ENCODE measurements around the gene GRIK5. TPM values are rescaled to one million over a fixed set of nuclear protein-coding genes. Genes with fewer than 3 reads are reported as not detected.
A peak's percentile ranks its signal among the peaks of the same experiment; 100 is the strongest.

GRIK5 gene
- total RNA-seq, 1 experiment from 2014 or later, result 43.1 TPM

- H3K79me1 ChIP-seq (ENCODE audit: insufficient read depth, low read depth, low read length, poor library complexity, severe bottlenecking), result no peaks in the 10 kb centered on the region
- no peak for DNase-seq
- no peak overlapping the region for H2BK5ac ChIP-seq (ENCODE audit: insufficient read length, low read length)
- no peaks in the 10 kb centered on the region for H3K23me2 ChIP-seq (ENCODE audit: insufficient read length, low read depth, low read length, poor library complexity, severe bottlenecking)
- no peak overlapping the region for H3K4ac ChIP-seq (ENCODE audit: low read depth, low read length)
- no peak overlapping the region for H3K56ac ChIP-seq (ENCODE audit: insufficient read length, low read depth, low read length)
- no peak overlapping the region for H3K23ac ChIP-seq (ENCODE audit: insufficient read length, low read depth, low read length)
- H3K79me2 ChIP-seq (ENCODE audit: insufficient read depth, low read length), result no peaks in the 10 kb centered on the region
- peaks cover 6% of the 10 kb centered on the region; the same call in 1 of the 2 replicates for H3K4me1 ChIP-seq (ENCODE audit: insufficient read depth, low read length)
- no peak overlapping the region for H2AK5ac ChIP-seq (ENCODE audit: insufficient read length, low read length)
- H3K9ac ChIP-seq (ENCODE audit: extremely low read depth, insufficient read length, low read length), result no peak overlapping the region
- H2BK15ac ChIP-seq (ENCODE audit: low read depth, low read length), result no peak overlapping the region
- no peaks in the 10 kb centered on the region for H3K9me3 Mint-ChIP-seq
- H3K27ac Mint-ChIP-seq, result peak overlapping the region in 1 of 3 experiments; percentile 79; a peak in 5 of 7 replicates
- no peak for TF ChIP-seq CTCF (conservative IDR thresholded peaks at IDR 0.05)
- H3K4me1 Mint-ChIP-seq, result peaks cover 30 to 38% of the 10 kb centered on the region in 2 experiments
- no peak overlapping the region for H4K8ac ChIP-seq (replicated peaks; ENCODE audit: insufficient read length, low read depth, low read length)
- no peak overlapping the region for H4K91ac ChIP-seq (ENCODE audit: insufficient read length, low read depth, low read length)
- H2BK20ac ChIP-seq (ENCODE audit: low read depth, low read length, poor library complexity, severe bottlenecking), result no peak overlapping the region
- H4K20me1 ChIP-seq (ENCODE audit: control insufficient read depth, insufficient read depth, insufficient read length), result no peaks in the 10 kb centered on the region
- H3K9me3 ChIP-seq (ENCODE audit: control insufficient read depth, low read depth, low read length), result no peaks in the 10 kb centered on the region
- no peak overlapping the region; a peak in 1 of 5 replicates for H3K4me3 Mint-ChIP-seq
- H3K27ac ChIP-seq (ENCODE audit: insufficient read length, low read depth, low read length), result no peak overlapping the region
- no peak overlapping the region for H2BK12ac ChIP-seq (ENCODE audit: insufficient read length, low read depth, low read length)
- no CpG with 5 or more reads among the region's 5 CpGs for WGBS (ENCODE audit: extremely low coverage, insufficient read length, low lambda C conversion rate)
- H4K5ac ChIP-seq (ENCODE audit: insufficient read length, low read depth, low read length), result no peak overlapping the region
- peaks cover 23 to 41% (median 32%) of the 10 kb centered on the region in 3 experiments; a peak in 6 of 7 replicates for H3K36me3 Mint-ChIP-seq (ENCODE audit: insufficient read depth in 1 of 3, low read depth in 3 of 3)
- H3K14ac ChIP-seq (ENCODE audit: insufficient read depth, low read length), result no peak overlapping the region
- no peak overlapping the region for H3K4me2 ChIP-seq (ENCODE audit: insufficient read depth, insufficient read length, low read length)
- no peaks in the 10 kb centered on the region for H3K27me3 ChIP-seq (ENCODE audit: insufficient read depth, low read length)
- H2BK120ac ChIP-seq (ENCODE audit: low read depth, low read length, poor library complexity, severe bottlenecking), result no peak overlapping the region
- H3K27me3 Mint-ChIP-seq (ENCODE audit: low read depth), result no peaks in the 10 kb centered on the region; the same call in 1 of the 2 replicates
- H3K18ac ChIP-seq (ENCODE audit: insufficient read length, low read depth, low read length), result no peak overlapping the region
- H3T11ph ChIP-seq (ENCODE audit: low read length), result no peak overlapping the region
- no peak overlapping the region for H2AFZ ChIP-seq (ENCODE audit: low read length)
Measured at GRCh38 chr19:42033413-42033812, 36.6 kb downstream of the GRIK5 start.

Data from H9 (cell line).